Stimulated activated effector memory CD8-positive, alpha-beta T cell treated with anti-CD3 and anti-CD28 coated beads, Interleukin-12 subunit alpha, Interleukin-12 subunit beta, amount 100 ng/mL, for 72 hours (primary cell): ENCODE data around the gene RABGAP1L.

ENCODE experiments used
- ATAC-seq: fragments of 150-1000 bp; cut with Tn5 transposase; 2 replicates; pipeline ENCODE4 v1.10.0; 2021
- DNase-seq, 2 donors: peaks; one replicate each; pipeline ENCODE4 v3.0.0; 2021 to 2022; ENCODE audit warnings: low spot score in 2 of 2
- H3K27ac Mint-ChIP-seq: one replicate; pipeline ENCODE4 v1.8.0; 2022; ENCODE audit warnings: mild to moderate bottlenecking, mixed read lengths
- H3K36me3 Mint-ChIP-seq: one replicate; pipeline ENCODE4 v1.8.0; 2022; ENCODE audit warnings: mild to moderate bottlenecking, mixed read lengths
- H3K4me1 Mint-ChIP-seq: one replicate; pipeline ENCODE4 v1.8.0; 2022; ENCODE audit warnings: mixed read lengths
- H3K4me3 Mint-ChIP-seq: one replicate; pipeline ENCODE4 v1.8.0; 2022; ENCODE audit warnings: mild to moderate bottlenecking, mixed read lengths
- H3K9me3 Mint-ChIP-seq: one replicate; pipeline ENCODE4 v1.8.0; 2022; ENCODE audit warnings: mixed read lengths

Gene RABGAP1L

GRCh38 chr1:174946031-174946430 is 786.7 kb downstream of the RABGAP1L start:
- H3K4me3 Mint-ChIP-seq: no peak overlapping the region
- DNase-seq (no peak), ATAC-seq (no peak)
- H3K9me3 Mint-ChIP-seq: no peaks in the 10 kb centered on the region
- no peaks in the 10 kb centered on the region for H3K4me1 Mint-ChIP-seq
- no peaks in the 10 kb centered on the region for H3K36me3 Mint-ChIP-seq
- H3K27ac Mint-ChIP-seq: no peak overlapping the region

DNA sequence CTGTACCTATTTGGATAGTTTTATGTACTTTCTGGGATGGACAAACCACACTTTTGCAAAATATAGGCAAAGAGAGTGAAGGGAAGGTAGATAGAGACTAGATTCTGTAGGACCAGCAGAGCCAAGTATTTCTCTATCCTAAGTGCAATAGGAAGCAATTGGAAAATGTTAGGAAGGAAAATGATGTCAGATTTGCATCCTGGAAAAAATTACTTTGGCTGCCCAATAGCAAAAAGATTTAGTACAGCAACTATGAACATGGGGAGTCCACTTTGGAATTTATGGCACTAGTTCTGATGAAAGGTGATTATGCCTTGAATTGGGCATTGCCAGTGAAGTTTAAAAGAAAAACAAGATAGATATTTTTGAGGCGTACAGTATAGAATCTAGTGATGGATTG is 789.7 kb downstream of the RABGAP1L start:
- DNase-seq: no peak
- H3K9me3 Mint-ChIP-seq: no peaks in the 10 kb centered on the region
- H3K4me1 Mint-ChIP-seq: peaks cover 6% of the 10 kb centered on the region
- H3K36me3 Mint-ChIP-seq: no peaks in the 10 kb centered on the region
- peak overlapping the region; percentile 3 for H3K27ac Mint-ChIP-seq
- no peak overlapping the region for H3K4me3 Mint-ChIP-seq
- no peak for ATAC-seq

DNA sequence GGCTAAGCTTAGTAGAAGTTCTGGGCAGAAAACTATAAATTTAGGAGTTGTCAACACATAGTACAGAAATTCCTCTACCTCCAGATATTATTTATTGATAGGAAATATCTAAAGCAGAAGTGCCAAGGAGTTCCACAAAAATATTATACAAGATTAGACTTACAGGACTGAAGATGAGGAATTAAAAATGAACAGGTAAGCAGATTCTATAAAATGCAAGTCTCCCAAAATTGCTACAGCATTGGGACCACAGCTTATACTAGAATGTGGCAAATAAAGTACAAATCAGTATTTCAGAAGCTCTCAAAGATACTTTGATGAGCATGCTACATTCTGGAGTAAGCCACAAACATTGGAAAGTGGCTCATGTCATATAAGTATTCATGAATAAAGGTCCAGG is 790.3 kb downstream of the RABGAP1L start:
- no peak for ATAC-seq
- Mint-ChIP-seq H3K4me3 (no peak overlapping the region), H3K27ac (no peak overlapping the region), H3K4me1 (peaks cover 8% of the 10 kb centered on the region), H3K36me3 (no peaks in the 10 kb centered on the region), H3K9me3 (no peaks in the 10 kb centered on the region)
- no peak for DNase-seq

DNA sequence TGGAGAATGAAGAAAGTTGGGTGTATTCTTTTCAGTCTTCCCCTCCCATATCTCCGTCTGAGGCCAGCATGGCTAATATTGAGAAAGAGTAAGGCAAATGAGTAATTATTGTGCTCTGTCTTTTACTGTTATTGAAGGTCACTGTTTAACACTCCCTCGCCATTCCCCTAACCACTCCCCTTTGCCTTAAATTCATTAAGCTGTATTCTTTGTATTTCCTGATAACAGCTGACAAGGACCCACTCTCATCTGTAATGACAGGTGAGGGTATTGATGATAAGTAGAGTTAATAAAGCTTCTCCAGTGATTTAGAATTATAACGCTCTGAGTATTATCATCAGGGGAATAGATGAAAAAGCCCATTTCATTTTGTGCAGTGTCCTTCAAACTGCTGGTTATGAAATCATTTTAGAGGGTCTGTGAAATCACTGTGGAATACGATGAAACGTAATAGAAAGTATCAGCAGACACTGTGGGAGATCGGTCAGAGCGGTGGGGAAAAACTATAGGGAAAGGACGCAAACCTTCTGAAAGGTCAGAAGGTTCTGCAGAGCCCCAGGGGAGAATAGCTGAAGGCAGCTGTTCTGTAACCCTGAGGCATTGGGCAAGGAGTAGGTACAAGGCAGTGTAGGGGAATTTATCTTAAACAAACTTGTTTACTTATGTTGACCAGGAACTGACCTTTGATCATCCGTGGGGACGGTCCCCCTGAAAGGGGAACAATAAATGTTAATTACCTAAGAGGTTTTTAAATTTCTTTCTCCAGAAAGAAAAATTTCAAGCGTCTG is 794.2 kb downstream of the RABGAP1L start:
- no peak overlapping the region for H3K4me3 Mint-ChIP-seq
- peaks cover 14% of the 10 kb centered on the region for H3K36me3 Mint-ChIP-seq
- no peak overlapping the region for H3K27ac Mint-ChIP-seq
- ATAC-seq (no peak), DNase-seq (no peak)
- H3K9me3 Mint-ChIP-seq: no peaks in the 10 kb centered on the region
- H3K4me1 Mint-ChIP-seq: peaks cover 27% of the 10 kb centered on the region

DNA sequence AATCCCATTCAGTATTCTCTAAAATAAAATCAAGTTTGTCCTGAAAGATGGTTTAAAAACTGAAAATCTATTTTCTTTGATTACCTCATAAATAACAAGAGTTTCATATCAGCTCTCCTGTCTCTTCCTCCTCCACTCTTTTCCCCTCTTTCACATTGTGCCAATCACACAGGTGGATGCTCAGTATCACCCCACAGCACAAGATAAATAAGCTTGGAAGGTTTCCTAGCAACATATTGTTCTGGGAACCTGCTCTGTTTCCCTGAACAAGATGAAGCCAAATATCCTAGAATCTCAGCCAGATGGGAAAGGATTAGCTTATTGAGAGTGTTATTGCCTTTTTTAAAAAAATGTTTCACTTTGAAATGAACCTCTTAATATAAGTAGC is 794.7 kb downstream of the RABGAP1L start:
- Mint-ChIP-seq H3K27ac (no peak overlapping the region), H3K4me1 (peaks cover 28% of the 10 kb centered on the region), H3K4me3 (no peak overlapping the region), H3K36me3 (peaks cover 14% of the 10 kb centered on the region), H3K9me3 (no peaks in the 10 kb centered on the region)
- ATAC-seq: no peak
- no peak for DNase-seq

GRCh38 chr1:174954671-174955669 is 795.6 kb downstream of the RABGAP1L start:
- Mint-ChIP-seq H3K36me3 (peaks cover 14% of the 10 kb centered on the region), H3K9me3 (no peaks in the 10 kb centered on the region), H3K4me3 (no peak overlapping the region), H3K27ac (no peak overlapping the region), H3K4me1 (peaks cover 28% of the 10 kb centered on the region)
- DNase-seq (no peak), ATAC-seq (no peak)

- Mint-ChIP-seq H3K4me1 (peaks cover 28% of the 10 kb centered on the region), H3K27ac (no peak overlapping the region), H3K4me3 (no peak overlapping the region), H3K36me3 (peaks cover 14% of the 10 kb centered on the region), H3K9me3 (no peaks in the 10 kb centered on the region)
- ATAC-seq: no peak
- no peak for DNase-seq
These were observed 796.8 kb downstream of the RABGAP1L start for GRCh38 chr1:174956086-174956485.

DNA sequence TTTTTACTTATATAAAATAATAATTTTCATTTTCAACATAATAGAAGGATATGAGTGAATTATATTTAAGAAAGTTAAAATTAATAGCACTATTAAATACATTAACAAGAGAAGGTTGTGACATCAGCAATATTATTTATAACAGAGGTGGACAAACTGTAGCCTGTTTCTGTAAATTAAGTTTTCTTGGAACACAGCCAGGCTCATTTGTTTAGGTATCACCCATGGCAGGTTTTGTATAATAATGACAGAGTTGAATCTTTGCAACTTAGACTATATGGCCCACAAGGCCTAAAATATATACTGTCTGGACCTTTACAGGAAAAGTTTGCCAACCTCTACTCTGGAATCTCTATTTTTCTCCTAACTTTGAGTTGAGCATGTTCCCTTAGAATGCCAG is 797.7 kb downstream of the RABGAP1L start:
- H3K36me3 Mint-ChIP-seq: peaks cover 14% of the 10 kb centered on the region
- DNase-seq: no peak
- no peaks in the 10 kb centered on the region for H3K9me3 Mint-ChIP-seq
- no peak for ATAC-seq
- peak overlapping the region; percentile 78 for H3K27ac Mint-ChIP-seq
- no peak overlapping the region for H3K4me3 Mint-ChIP-seq
- H3K4me1 Mint-ChIP-seq: peaks cover 28% of the 10 kb centered on the region

DNA sequence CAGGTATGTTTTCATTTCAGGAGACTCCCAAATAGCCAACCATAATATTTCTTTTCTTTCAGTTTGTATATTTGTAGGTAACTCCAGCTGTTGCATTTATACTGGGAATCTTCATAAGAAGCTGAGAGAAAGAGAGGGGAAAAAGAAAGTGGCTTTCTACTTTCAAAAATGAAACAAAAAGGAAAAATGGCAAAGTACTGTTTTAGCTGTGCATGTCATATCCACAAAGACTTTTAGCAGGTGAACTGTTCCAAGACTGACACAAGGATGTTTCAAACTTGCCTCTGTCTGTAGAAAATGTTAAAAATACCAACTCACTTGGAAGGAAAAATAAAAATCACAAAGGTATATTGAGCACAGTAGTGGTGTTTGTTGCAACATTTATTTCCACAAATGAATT is 798.5 kb downstream of the RABGAP1L start:
- Mint-ChIP-seq H3K4me1 (peaks cover 28% of the 10 kb centered on the region), H3K36me3 (peaks cover 14% of the 10 kb centered on the region), H3K4me3 (no peak overlapping the region), H3K27ac (peak overlapping the region; percentile 78), H3K9me3 (no peaks in the 10 kb centered on the region)
- no peak for ATAC-seq
- DNase-seq: no peak

DNA sequence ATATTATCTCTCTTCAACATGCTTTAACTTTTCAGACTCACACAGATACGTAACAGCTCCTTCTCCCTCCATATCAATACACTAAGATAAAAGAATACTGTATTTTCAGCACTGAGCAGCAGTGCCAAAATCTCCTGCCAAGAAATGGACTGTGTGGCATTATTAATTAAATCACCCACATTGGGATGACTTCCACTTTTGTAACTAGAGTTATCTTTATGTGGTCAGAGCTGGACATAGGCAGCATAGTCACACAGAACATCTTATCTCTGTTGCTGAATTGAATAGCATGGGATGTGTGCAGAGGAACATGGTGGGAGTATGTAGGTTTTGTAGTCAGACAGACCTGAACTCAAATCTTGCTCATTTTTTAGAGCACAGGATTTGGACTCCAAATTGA is 799.1 kb downstream of the RABGAP1L start:
- H3K4me3 Mint-ChIP-seq: no peak overlapping the region
- H3K9me3 Mint-ChIP-seq: no peaks in the 10 kb centered on the region
- ATAC-seq (no peak), DNase-seq (no peak)
- H3K36me3 Mint-ChIP-seq: peaks cover 14% of the 10 kb centered on the region
- peaks cover 26% of the 10 kb centered on the region for H3K4me1 Mint-ChIP-seq
- peak overlapping the region; percentile 13 for H3K27ac Mint-ChIP-seq

DNA sequence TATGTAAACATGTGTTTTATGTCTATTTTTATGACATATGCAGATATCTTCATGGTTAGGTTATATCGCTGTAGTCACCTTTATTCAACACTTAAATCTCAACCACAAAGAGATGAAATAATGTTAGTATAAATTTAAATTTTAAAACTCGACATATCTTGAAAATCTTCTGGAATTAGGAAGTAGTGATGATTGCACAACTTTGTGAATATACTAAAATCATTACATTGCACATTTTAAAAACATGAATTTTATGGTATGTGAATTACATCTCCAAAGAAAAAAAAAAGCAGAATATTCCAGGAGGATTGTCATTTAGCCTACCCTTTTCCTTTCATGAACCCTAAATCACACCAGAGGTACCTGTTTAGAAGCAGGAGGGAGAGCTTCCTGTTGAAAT is 801.0 kb downstream of the RABGAP1L start:
- Mint-ChIP-seq H3K36me3 (peaks cover 14% of the 10 kb centered on the region), H3K4me3 (no peak overlapping the region), H3K9me3 (no peaks in the 10 kb centered on the region), H3K4me1 (peaks cover 30% of the 10 kb centered on the region), H3K27ac (no peak overlapping the region)
- DNase-seq (no peak), ATAC-seq (no peak)

- ATAC-seq (no peak), DNase-seq (no peak)
- Mint-ChIP-seq H3K9me3 (no peaks in the 10 kb centered on the region), H3K4me3 (peak overlapping the region; percentile 72), H3K4me1 (peaks cover 38% of the 10 kb centered on the region), H3K27ac (peak overlapping the region; percentile 84), H3K36me3 (peaks cover 8% of the 10 kb centered on the region)
These were observed 804.3 kb downstream of the RABGAP1L start for GRCh38 chr1:174963529-174964125.

DNA sequence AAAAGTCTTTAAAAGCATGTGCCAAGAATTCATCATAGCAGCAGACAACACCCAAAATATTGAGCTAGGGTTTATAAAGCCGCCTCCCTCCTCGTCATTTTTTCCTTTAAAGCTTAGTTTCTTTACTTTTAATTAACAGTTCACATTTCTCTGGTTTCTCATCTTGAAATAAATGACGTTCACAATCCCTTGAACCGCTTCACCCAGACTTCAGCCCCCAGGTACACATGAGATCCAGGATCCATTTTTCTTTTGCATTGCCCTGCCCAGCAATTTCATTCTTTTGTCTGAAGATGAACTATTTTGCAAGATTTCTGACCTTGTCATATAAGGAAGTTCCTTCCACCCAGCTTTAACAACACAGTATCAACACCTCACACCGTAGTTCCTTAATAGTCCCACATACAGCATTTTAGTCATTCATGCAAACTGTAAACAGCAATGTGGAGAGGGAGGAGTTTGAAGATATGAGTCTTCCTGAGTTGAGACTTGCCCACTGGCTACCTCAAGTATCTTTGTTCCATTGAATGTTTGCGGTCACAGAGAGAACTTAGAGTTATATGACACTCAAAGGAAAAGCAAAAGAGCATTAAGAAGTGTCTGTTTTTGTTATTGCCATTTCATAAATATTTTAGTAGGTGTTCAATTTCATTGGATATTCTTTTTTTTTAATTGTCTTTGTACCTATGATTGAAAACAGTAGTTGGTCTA is 805.1 kb downstream of the RABGAP1L start:
- Mint-ChIP-seq H3K4me1 (peaks cover 45% of the 10 kb centered on the region), H3K9me3 (no peaks in the 10 kb centered on the region), H3K27ac (peak overlapping the region; percentile 84), H3K4me3 (peak overlapping the region; percentile 72), H3K36me3 (peaks cover 12% of the 10 kb centered on the region)
- peak; percentile 91 for ATAC-seq
- peak in 1 of 2 donors; percentile 52 for DNase-seq

DNA sequence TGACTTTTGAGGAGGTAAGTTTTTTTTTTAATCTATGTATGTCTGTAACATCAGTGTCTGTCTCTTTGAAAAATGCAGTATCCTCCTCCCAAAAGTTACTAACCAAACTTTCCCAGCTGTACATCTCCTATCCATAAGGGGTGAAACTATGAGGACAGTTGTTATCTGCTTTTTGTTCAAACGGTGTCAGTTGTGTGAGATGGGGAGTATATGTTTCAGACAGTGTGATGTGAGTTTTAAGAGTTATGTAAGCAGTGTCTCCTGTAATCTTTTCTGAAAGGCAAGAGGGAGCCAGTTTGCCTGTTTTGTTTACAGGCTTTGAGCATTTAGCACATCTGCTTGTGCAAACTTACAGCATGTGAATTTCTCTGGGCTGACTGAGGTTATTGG is 805.6 kb downstream of the RABGAP1L start:
- H3K4me1 Mint-ChIP-seq: peaks cover 50% of the 10 kb centered on the region
- no peaks in the 10 kb centered on the region for H3K9me3 Mint-ChIP-seq
- ATAC-seq: peak; percentile 33
- no peak for DNase-seq
- H3K27ac Mint-ChIP-seq: peak overlapping the region; percentile 84
- peaks cover 16% of the 10 kb centered on the region for H3K36me3 Mint-ChIP-seq
- peak overlapping the region; percentile 72 for H3K4me3 Mint-ChIP-seq
